K562 (cell line): Measurements from ENCODE around the gene ZPR1. TPM values are rescaled to one million over a fixed set of nuclear protein-coding genes. Genes with fewer than 3 reads are reported as not detected.

Source experiments
- ARID2 ChIP-seq: fragments of 450-650 bp; IDR thresholded peaks from 2 replicates; pipeline ENCODE4 v1.6.1; 2017; ENCODE audit warnings: antibody characterized with exemption, mild to moderate bottlenecking
- DLX4 ChIP-seq: fragments of 250-450 bp; sonication (Bioruptor Pico); IDR thresholded peaks from 2 replicates; pipeline ENCODE4 v1.6.1; 2021; ENCODE audit warnings: mild to moderate bottlenecking
- HBP1 ChIP-seq: fragments of 450-650 bp; formaldehyde crosslinking; IDR thresholded peaks from 2 replicates; pipeline ENCODE4 v1.4.0; 2022; ENCODE audit warnings: missing genetic modification characterization
- HDAC3 ChIP-seq: fragments of 450-650 bp; IDR thresholded peaks from 2 replicates; pipeline ENCODE4 v1.6.1; 2018; ENCODE audit warnings: borderline replicate concordance, mild to moderate bottlenecking, moderate library complexity; ENCODE audit not compliant: partially characterized antibody
- HNRNPH1 ChIP-seq: fragments of 200-400 bp; formaldehyde crosslinking; optimal IDR thresholded peaks from 2 replicates; pipeline ENCODE3; 2017; ENCODE audit warnings: low read depth, mild to moderate bottlenecking, low read length, moderate library complexity
- OTX1 ChIP-seq: fragments of 450-650 bp; formaldehyde crosslinking; IDR thresholded peaks from 2 replicates; pipeline ENCODE4 v1.4.0; 2022; ENCODE audit warnings: mild to moderate bottlenecking
- PBX2 ChIP-seq, 2 experiments: IDR thresholded peaks in 1 of 2; conservative IDR thresholded peaks in 1 of 2; 2 replicates each; pipeline ENCODE4 v1.6.1; 2016; ENCODE audit warnings: low read depth in 2 of 2, mild to moderate bottlenecking in 1 of 2, missing compliant biosample characterization in 1 of 2, missing genetic modification characterization in 1 of 2, moderate library complexity in 1 of 2
- PRPF4 ChIP-seq: fragments of 200-400 bp; formaldehyde crosslinking; IDR thresholded peaks from one replicate; pipeline ENCODE4 v1.6.1; 2017; ENCODE audit warnings: low read length, low read depth, mild to moderate bottlenecking; ENCODE audit not compliant: insufficient read depth, poor library complexity, severe bottlenecking
- RHOXF2B ChIP-seq: fragments of 250-450 bp; sonication (Bioruptor Pico); conservative IDR thresholded peaks from 2 replicates; pipeline ENCODE4 v1.5.1; 2021
- SPI1 ChIP-seq: IDR thresholded peaks from 2 replicates; pipeline ENCODE4 v1.6.1; 2011; ENCODE audit warnings: low read depth, low read length, control low read depth, borderline replicate concordance
- TARDBP ChIP-seq: fragments of 450-650 bp; IDR thresholded peaks from 2 replicates; pipeline ENCODE4 v1.6.1; 2016
- TSHZ1 ChIP-seq: fragments of 250-450 bp; sonication (Bioruptor Pico); IDR thresholded peaks from 2 replicates; pipeline ENCODE4 v1.4.0; 2020; ENCODE audit warnings: mild to moderate bottlenecking, moderate library complexity
- VEZF1 ChIP-seq: fragments of 200-800 bp; sonication (Bioruptor generic); IDR thresholded peaks from 2 replicates; pipeline ENCODE4 v1.6.1; 2017; ENCODE audit warnings: missing genetic modification characterization, missing compliant biosample characterization
- polyA plus RNA-seq, 8 experiments: library from polyadenylated mRNA; depleted of rRNA in 4 of 8; stranded (reverse) in 5 of 8; unstranded in 3 of 8; fragments of >200 nt; fragmentation: Nextera tagmentation in 2 of 8; fragmentation: Illumina TruSeq in 1 of 8; extraction: Ambion mirVana in 2 of 8; extraction: Trizol in 1 of 8; gene quantifications; 2 replicates each; pipeline versions ENCODE4 v1.2.1 to v1.2.3, GENCODE V29; 2011 to 2014; ENCODE audit warnings: inconsistent platforms in 1 of 8, missing spikeins in 1 of 8
- total RNA-seq, 7 experiments: library from RNA; depleted of rRNA in 6 of 7; stranded (reverse); fragments of >200 nt in 6 of 7; fragmentation: Illumina TruSeq in 2 of 7; extraction: Trizol in 2 of 7; gene quantifications; 2 replicates each; pipeline versions ENCODE4 v1.2.1 to v1.2.3, GENCODE V29; 2011 to 2021; ENCODE audit warnings: low replicate concordance in 1 of 7
- TF ChIP-seq, protein P1 (sequence below): fragments of 250-450 bp; sonication (Bioruptor Pico); IDR thresholded peaks from 2 replicates; pipeline ENCODE4 v1.5.0; 2021; ENCODE audit warnings: mild to moderate bottlenecking, moderate library complexity

The ZPR1 gene
- total and polyA plus RNA-seq, 9 of the 15 experiments (the other 6 are each of a cell fraction or from before 2014, with no cell fraction given): 13.0 to 120 (median 83.8) TPM

GRCh38 chr11:116776522-116776984 is 11.3 kb downstream of the ZPR1 start (continued):
- no peak for TF ChIP-seq HBP1
- TF ChIP-seq VEZF1 (CRISPR knock-in tag): no peak
- TF ChIP-seq PBX2 (CRISPR knock-in tag; IDR thresholded peaks at IDR 0.05; ENCODE audit: low read depth): no peak
- no peak for TF ChIP-seq PBX2 (tag; conservative IDR thresholded peaks at IDR 0.05; ENCODE audit: low read depth)
- TF ChIP-seq ARID2: no peak
- no peak for TF ChIP-seq HNRNPH1
- no peak for TF ChIP-seq RHOXF2B (CRISPR knock-in tag)
- TF ChIP-seq PRPF4: no peak
- no peak for TF ChIP-seq HDAC3
- TF ChIP-seq, protein P1, sequence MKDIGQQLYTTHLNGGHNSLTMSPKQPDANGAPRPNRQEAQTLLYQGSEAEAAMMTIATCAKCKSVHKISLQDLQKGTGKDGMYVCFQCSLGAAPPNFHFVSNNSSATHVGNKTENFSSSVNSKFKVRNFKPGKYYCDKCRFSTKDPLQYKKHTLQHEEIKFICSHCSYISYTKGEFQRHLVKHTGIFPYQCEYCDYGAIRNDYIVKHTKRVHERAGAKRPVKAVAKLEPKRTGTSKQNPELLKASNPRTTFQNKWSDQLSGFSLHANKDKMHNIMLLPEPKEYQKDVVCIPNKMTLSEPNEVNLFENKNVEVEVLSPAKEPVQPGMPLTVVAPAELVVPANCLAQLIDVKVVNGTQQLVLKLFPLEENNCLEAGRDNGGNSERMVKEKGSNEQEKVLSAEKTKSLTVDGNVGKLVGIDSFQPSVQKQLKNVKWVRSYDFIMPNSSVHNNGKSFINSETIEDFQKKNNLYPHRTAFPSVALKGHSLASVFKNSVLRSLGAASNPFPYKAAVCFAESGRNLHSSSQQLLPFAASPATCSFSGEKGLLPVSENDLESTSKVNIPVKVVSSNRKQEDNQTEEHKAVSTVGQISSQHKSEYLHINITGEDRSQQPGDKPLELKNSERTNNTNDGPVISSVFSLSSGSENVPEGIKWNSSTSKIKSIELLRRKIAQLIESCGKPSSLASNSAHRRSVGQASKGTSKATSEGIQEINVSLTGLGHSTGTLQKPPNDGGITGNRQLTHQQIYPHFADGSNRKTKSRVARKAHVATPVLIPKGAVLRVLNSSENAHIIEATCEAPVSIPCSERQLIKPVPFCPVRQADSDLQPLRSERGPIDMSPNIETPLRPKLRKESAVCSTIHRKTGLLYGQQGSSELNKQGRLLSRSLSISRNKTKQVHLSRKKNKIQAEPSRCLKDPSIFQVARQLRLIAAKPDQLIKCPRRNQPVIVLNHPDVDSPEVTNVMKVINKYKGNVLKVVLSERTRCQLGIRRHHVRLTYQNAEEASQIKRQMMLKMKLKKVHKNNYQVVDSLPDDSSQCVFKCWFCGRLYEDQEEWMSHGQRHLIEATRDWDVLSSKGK (CRISPR knock-in tag): no peak
- peak; percentile 67 for TF ChIP-seq SPI1
- no peak for TF ChIP-seq DLX4
- TF ChIP-seq TSHZ1 (CRISPR knock-in tag): no peak
- no peak for TF ChIP-seq OTX1 (CRISPR knock-in tag)
- no peak for TF ChIP-seq TARDBP
